ENCODE results near the gene PDGFRB.

Gene PDGFRB

DNA sequence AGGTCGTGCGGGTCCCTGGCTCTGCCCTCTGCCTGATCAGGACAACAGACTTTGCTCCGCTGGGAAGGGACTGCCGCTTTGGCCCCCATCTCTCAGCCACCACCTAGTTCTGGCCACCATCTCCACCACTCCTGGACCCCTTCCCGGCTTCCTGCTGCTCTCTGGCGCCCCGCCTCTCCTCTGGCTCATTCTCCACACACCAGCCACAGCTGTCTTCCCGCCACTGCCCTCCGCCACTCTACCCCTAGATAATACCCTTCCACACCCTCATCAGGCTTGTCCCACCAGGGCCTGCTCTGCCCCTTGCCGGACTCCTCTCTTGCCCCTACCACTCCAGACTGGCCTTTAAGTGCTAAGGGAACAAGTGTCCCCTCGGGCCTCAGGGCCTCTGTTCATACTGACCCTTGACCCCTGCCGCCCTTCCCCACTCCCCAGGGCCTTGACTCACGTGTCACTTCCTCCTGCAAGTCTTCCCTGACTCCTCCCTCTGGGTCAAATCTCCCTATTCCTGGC, 8.0 kb upstream of the PDGFRB start:
- no peak for TF ChIP-seq RAD21 (IDR thresholded peaks at IDR 0.05; ENCODE audit: low read depth)
- TF ChIP-seq TCF12 (IDR thresholded peaks at IDR 0.05; ENCODE audit: low read depth), result no peak
- no peak for TF ChIP-seq EP300 (IDR thresholded peaks at IDR 0.05; ENCODE audit: borderline replicate concordance)
- no peak for TF ChIP-seq YY1 (IDR thresholded peaks at IDR 0.05; ENCODE audit: low read depth)

DNA sequence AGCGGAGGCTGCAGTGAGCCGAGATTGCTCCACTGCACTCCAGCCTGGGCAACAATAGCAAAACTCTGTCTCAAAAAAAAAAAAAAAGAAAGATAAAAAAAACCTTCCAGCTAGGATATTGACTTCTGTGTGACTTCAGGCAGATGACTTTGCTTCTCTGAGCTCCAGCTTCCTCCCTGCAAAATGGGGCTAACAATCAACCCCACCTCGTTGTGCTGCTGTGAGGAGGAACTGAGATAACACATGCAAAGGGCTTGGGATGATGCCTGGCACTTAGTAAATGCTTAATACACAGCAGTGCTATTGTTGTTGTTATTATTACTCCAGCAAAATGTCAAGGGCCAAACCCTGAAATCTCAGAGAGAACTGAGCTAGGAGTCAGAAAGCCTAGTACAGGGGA, 7.4 kb upstream of the PDGFRB start:
- TF ChIP-seq TEAD4 (IDR thresholded peaks at IDR 0.05) (no peak), CREB1 (IDR thresholded peaks at IDR 0.05; ENCODE audit: low read depth) (no peak), EGR1 (IDR thresholded peaks at IDR 0.05) (no peak)

DNA sequence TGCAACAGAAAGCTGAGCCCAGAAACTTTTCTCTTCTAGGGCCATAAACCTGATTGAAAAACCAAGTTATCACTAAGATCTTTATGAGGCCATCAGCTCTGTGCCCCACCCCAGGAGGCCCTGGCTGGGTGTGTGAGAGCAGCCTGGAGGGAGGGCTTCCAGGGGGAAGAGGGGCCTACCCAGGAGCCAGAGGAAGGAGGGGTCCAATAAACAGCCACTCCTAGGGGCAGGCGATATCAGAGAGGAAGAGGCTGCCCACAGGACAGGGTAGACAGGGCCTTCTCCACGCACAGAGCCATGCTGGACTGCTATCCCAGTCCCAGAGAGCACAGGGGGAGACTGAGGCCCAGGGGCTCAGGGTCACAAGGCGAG, 6.5 kb upstream of the PDGFRB start:
- no peak for TF ChIP-seq TCF12 (IDR thresholded peaks at IDR 0.05; ENCODE audit: low read depth)
- TF ChIP-seq NFIC (IDR thresholded peaks at IDR 0.05), result no peak
- TF ChIP-seq EGR1 (IDR thresholded peaks at IDR 0.05), result no peak
- TF ChIP-seq, protein P1, sequence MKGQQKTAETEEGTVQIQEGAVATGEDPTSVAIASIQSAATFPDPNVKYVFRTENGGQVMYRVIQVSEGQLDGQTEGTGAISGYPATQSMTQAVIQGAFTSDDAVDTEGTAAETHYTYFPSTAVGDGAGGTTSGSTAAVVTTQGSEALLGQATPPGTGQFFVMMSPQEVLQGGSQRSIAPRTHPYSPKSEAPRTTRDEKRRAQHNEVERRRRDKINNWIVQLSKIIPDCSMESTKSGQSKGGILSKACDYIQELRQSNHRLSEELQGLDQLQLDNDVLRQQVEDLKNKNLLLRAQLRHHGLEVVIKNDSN (IDR thresholded peaks at IDR 0.05), result no peak

DNA sequence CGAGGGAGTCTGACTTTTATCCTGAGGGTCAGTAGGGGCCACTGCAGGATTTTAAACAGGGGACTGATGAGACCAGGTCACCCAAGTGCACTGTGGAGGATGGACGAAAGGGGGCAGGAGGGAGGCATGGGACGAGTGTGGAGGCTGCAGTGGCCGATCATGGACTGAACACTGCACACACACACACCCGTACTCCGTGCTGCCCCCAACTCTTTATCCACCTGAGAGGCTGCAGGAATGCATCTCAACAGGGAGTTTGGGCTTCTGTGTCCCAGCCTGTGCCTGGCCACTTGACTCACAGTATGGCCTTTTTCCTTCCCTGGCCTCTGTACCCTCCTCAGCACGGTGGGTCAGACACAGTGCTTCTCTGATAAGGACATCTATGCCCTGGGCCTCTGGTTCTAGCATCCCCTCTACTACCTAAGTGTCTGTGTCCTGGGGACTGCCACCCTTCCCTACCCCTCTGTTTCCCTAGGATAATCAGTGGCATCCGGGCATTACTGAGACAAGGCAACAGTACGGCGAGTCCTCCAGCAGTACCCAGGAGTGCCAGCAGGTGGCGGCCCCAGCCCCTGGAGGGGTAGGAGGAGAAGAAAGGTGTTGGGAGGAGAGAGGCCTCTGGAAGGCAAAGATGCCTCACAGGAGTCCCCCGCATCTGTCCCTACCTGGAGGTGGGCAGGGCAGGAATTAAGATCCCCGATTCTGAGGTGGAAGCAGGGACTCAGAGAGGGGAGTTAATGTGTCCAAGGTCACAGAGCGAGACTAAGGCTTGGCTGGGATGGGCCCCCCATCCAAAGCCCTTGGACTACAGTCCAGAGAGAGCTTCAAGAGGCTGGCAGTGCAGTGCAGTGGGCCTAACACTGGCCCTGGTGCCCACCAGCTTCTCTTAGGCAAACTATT, 5.8 kb upstream of the PDGFRB start:
- TF ChIP-seq RAD21 (IDR thresholded peaks at IDR 0.05; ENCODE audit: low read depth), result peak; percentile 85
- no peak for TF ChIP-seq CREB1 (IDR thresholded peaks at IDR 0.05; ENCODE audit: low read depth)
- TF ChIP-seq, protein P2, sequence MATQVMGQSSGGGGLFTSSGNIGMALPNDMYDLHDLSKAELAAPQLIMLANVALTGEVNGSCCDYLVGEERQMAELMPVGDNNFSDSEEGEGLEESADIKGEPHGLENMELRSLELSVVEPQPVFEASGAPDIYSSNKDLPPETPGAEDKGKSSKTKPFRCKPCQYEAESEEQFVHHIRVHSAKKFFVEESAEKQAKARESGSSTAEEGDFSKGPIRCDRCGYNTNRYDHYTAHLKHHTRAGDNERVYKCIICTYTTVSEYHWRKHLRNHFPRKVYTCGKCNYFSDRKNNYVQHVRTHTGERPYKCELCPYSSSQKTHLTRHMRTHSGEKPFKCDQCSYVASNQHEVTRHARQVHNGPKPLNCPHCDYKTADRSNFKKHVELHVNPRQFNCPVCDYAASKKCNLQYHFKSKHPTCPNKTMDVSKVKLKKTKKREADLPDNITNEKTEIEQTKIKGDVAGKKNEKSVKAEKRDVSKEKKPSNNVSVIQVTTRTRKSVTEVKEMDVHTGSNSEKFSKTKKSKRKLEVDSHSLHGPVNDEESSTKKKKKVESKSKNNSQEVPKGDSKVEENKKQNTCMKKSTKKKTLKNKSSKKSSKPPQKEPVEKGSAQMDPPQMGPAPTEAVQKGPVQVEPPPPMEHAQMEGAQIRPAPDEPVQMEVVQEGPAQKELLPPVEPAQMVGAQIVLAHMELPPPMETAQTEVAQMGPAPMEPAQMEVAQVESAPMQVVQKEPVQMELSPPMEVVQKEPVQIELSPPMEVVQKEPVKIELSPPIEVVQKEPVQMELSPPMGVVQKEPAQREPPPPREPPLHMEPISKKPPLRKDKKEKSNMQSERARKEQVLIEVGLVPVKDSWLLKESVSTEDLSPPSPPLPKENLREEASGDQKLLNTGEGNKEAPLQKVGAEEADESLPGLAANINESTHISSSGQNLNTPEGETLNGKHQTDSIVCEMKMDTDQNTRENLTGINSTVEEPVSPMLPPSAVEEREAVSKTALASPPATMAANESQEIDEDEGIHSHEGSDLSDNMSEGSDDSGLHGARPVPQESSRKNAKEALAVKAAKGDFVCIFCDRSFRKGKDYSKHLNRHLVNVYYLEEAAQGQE (IDR thresholded peaks at IDR 0.05; ENCODE audit: low read depth), result no peak

DNA sequence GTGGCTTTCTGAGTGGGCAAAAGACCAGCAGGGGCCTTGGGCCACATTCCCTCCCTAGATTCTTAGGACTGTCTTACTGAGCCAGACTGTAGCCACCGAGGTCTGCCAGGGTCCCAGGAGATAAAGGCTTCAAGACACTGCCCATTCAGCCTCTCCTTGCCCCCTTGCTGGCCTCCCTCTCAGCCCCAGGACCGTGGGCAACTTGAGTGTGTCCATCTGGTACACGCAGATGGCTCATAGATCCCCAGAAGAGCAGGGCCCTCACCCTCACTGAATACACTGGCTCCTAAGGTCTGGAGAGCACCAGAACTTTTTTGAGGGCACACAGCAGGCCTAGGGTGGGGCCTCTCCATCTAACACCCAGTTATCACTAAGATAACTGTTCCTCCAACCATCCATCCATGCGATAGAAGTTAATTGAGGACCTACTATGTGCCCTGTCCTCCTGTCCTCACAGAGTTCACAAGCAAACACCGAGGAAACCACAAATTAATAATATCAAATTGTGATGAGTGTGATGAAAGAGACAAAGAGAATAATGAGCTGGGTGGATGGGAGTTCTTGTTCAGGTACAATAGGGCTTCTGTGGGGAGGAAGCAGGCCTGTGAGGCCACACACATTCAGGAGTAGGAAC, 4.9 kb upstream of the PDGFRB start:
- TF ChIP-seq YY1 (IDR thresholded peaks at IDR 0.05; ENCODE audit: low read depth) (no peak), EP300 (IDR thresholded peaks at IDR 0.05; ENCODE audit: borderline replicate concordance) (no peak)
- TF ChIP-seq, protein P2 (IDR thresholded peaks at IDR 0.05; ENCODE audit: low read depth), result no peak

DNA sequence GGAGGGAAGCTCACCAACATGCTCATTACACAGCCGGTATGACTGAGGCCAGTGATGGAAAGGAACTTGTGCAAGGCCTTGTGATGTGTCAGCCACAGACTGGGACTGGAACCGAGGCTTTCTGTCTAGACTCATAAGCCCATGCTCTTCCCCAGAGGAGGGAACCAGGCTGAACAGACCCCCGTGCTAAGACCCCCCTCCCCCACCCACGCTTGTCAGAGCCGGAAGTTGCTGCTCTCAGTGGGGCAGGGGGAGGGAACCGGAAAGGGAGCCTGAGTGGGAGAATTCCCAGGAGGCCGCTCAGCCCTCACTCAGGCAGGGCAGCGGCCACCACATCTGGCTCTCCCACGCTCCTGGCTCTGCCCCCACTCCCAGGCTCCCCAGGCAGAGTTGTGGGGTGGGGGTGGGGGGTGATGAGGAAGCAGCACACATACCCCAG, 4.1 kb upstream of the PDGFRB start:
- TF ChIP-seq FOXM1 (IDR thresholded peaks at IDR 0.05; ENCODE audit: borderline replicate concordance, low read depth), result no peak
- no peak for TF ChIP-seq EP300 (IDR thresholded peaks at IDR 0.05; ENCODE audit: borderline replicate concordance)
- no peak for TF ChIP-seq TCF12 (IDR thresholded peaks at IDR 0.05; ENCODE audit: low read depth)
- TF ChIP-seq, protein P3, sequence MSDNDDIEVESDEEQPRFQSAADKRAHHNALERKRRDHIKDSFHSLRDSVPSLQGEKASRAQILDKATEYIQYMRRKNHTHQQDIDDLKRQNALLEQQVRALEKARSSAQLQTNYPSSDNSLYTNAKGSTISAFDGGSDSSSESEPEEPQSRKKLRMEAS (IDR thresholded peaks at IDR 0.05), result no peak
- TF ChIP-seq EGR1 (IDR thresholded peaks at IDR 0.05), result no peak
- no peak for TF ChIP-seq CEBPB (IDR thresholded peaks at IDR 0.05)
- TF ChIP-seq TAF1 (IDR thresholded peaks at IDR 0.05; ENCODE audit: low read depth), result no peak
- TF ChIP-seq, protein P2 (IDR thresholded peaks at IDR 0.05; ENCODE audit: low read depth), result no peak
- no peak for TF ChIP-seq CREB1 (IDR thresholded peaks at IDR 0.05; ENCODE audit: low read depth)
- no peak for TF ChIP-seq ZBTB7A (IDR thresholded peaks at IDR 0.05; ENCODE audit: low read depth)
- no peak for TF ChIP-seq YY1 (IDR thresholded peaks at IDR 0.05; ENCODE audit: low read depth)
- TF ChIP-seq NFIC (IDR thresholded peaks at IDR 0.05), result no peak
- TF ChIP-seq, protein P1 (IDR thresholded peaks at IDR 0.05), result no peak
